ENCODE measurements around the gene TMBIM1.

DNA sequence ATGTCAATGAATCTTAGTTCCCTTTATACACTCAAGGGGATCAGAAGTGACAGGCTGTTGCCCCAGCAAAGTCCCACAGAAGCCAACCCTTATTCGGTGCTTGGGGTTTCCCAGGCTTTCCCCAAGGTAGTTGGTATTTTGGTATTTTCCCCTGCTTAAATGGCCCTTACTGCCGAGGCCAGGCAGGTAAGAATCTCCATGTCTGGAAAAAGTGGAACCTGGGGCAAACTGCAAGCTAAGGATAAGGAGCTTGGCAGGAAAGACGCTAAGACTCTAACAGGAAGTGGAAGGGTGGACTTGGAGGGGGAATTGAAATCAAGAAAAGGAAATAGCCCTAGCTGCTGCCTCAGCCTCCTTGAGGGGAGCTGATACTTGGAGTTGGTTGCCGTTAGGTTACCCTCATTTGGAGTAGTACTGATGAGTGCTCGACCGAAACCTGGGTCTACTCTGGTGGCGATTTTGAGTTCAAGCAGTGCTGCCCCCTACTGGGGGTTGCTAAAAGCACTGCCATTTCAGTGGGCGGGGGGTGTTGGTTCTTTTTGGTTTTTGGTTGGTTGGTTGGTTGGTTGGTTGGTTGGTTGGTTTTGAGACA is 34.8 kb downstream of the TMBIM1 start:
- TF ChIP-seq, protein P1, sequence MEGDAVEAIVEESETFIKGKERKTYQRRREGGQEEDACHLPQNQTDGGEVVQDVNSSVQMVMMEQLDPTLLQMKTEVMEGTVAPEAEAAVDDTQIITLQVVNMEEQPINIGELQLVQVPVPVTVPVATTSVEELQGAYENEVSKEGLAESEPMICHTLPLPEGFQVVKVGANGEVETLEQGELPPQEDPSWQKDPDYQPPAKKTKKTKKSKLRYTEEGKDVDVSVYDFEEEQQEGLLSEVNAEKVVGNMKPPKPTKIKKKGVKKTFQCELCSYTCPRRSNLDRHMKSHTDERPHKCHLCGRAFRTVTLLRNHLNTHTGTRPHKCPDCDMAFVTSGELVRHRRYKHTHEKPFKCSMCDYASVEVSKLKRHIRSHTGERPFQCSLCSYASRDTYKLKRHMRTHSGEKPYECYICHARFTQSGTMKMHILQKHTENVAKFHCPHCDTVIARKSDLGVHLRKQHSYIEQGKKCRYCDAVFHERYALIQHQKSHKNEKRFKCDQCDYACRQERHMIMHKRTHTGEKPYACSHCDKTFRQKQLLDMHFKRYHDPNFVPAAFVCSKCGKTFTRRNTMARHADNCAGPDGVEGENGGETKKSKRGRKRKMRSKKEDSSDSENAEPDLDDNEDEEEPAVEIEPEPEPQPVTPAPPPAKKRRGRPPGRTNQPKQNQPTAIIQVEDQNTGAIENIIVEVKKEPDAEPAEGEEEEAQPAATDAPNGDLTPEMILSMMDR (IDR thresholded peaks at IDR 0.05 in 2 of 3, conservative IDR thresholded peaks at IDR 0.05 in 1 of 3; ENCODE audit: insufficient read depth in 2 of 3, low read depth in 1 of 3, low read length in 3 of 3), result peak; percentile 73 to 79 (median 75)
- TF ChIP-seq RAD21 (CRISPR knock-in tag; conservative IDR thresholded peaks at IDR 0.05 in 1 of 2, IDR thresholded peaks at IDR 0.05 in 1 of 2), result peak in 1 of 2 experiments; percentile 56; a peak in 3 of 4 replicates
